H9 (cell line): ENCODE data around the gene ETV5. TPM values are rescaled to one million over a fixed set of nuclear protein-coding genes. Genes with fewer than 3 reads are reported as not detected.

Experiments used
- DNase-seq: peaks from one replicate; pipeline ENCODE4 v3.0.0-alpha.2; 2017
- H2AFZ ChIP-seq: one replicate; pipeline ENCODE4 v1.6.1; 2013; ENCODE audit warnings: mild to moderate bottlenecking, low read length, control low read depth, moderate library complexity
- H2AK5ac ChIP-seq: 2 replicates; pipeline ENCODE4 v1.6.1; 2013; ENCODE audit warnings: low read length, control low read depth, mixed read lengths; ENCODE audit not compliant: insufficient read length
- H2BK120ac ChIP-seq: one replicate; pipeline ENCODE4 v1.6.1; 2013; ENCODE audit warnings: low read depth, mild to moderate bottlenecking, low read length, control low read depth, inconsistent platforms; ENCODE audit not compliant: poor library complexity, severe bottlenecking
- H2BK12ac ChIP-seq: 2 replicates; pipeline ENCODE4 v1.6.1; 2013; ENCODE audit warnings: low read length, control low read depth, mixed read lengths, low read depth; ENCODE audit not compliant: insufficient read length
- H2BK15ac ChIP-seq: 2 replicates; pipeline ENCODE4 v1.6.1; 2013; ENCODE audit warnings: low read depth, low read length, control low read depth
- H2BK20ac ChIP-seq: one replicate; pipeline ENCODE4 v1.6.1; 2013; ENCODE audit warnings: low read depth, mild to moderate bottlenecking, low read length, control low read depth, inconsistent platforms; ENCODE audit not compliant: poor library complexity, severe bottlenecking
- H2BK5ac ChIP-seq: 2 replicates; pipeline ENCODE4 v1.6.1; 2013; ENCODE audit warnings: low read length, control low read depth, mixed read lengths; ENCODE audit not compliant: insufficient read length
- H3K14ac ChIP-seq: 2 replicates; pipeline ENCODE4 v1.6.1; 2013; ENCODE audit warnings: low read length, control low read depth; ENCODE audit not compliant: insufficient read depth
- H3K18ac ChIP-seq: 2 replicates; pipeline ENCODE4 v1.6.1; 2013; ENCODE audit warnings: low read depth, mild to moderate bottlenecking, mixed read lengths, low read length, control low read depth; ENCODE audit not compliant: insufficient read length
- H3K23ac ChIP-seq: 2 replicates; pipeline ENCODE4 v1.6.1; 2013; ENCODE audit warnings: low read length, control low read depth, mixed read lengths, low read depth; ENCODE audit not compliant: insufficient read length
- H3K23me2 ChIP-seq: 2 replicates; pipeline ENCODE4 v1.6.1; 2013; ENCODE audit warnings: low read depth, mild to moderate bottlenecking, mixed read lengths, low read length, control low read depth; ENCODE audit not compliant: insufficient read length, poor library complexity, severe bottlenecking
- H3K27ac ChIP-seq: 2 replicates; pipeline ENCODE4 v1.5.1; 2013; ENCODE audit warnings: low read length, control low read depth, mixed read lengths, low read depth; ENCODE audit not compliant: insufficient read length
- H3K27me3 ChIP-seq: 2 replicates; pipeline ENCODE4 v1.6.1; 2013; ENCODE audit warnings: low read length, control low read depth, inconsistent platforms; ENCODE audit not compliant: insufficient read depth
- H3K4ac ChIP-seq: 2 replicates; pipeline ENCODE4 v1.6.1; 2013; ENCODE audit warnings: low read depth, mild to moderate bottlenecking, control low read depth, inconsistent platforms, low read length, moderate library complexity
- H3K4me1 ChIP-seq: 2 replicates; pipeline ENCODE4 v1.6.1; 2013; ENCODE audit warnings: low read length, control low read depth, inconsistent platforms; ENCODE audit not compliant: insufficient read depth
- H3K4me2 ChIP-seq: 2 replicates; pipeline ENCODE4 v1.6.1; 2013; ENCODE audit warnings: low read length, control low read depth, mixed read lengths; ENCODE audit not compliant: insufficient read length, insufficient read depth
- H3K56ac ChIP-seq: 2 replicates; pipeline ENCODE4 v1.6.1; 2013; ENCODE audit warnings: low read depth, mild to moderate bottlenecking, mixed read lengths, low read length, control low read depth; ENCODE audit not compliant: insufficient read length
- H3K79me1 ChIP-seq: 2 replicates; pipeline ENCODE4 v1.6.1; 2013; ENCODE audit warnings: low read depth, mild to moderate bottlenecking, moderate library complexity, low read length, control low read depth, inconsistent platforms; ENCODE audit not compliant: insufficient read depth, poor library complexity, severe bottlenecking
- H3K79me2 ChIP-seq: 2 replicates; pipeline ENCODE4 v1.6.1; 2013; ENCODE audit warnings: low read length, control low read depth, inconsistent platforms; ENCODE audit not compliant: insufficient read depth
- H3K9ac ChIP-seq: 2 replicates; pipeline ENCODE4 v1.6.1; 2013; ENCODE audit warnings: low read length, control low read depth, mixed read lengths; ENCODE audit not compliant: insufficient read length; ENCODE audit errors: extremely low read depth
- H3K9me3 ChIP-seq: one replicate; pipeline ENCODE4 v1.6.1; 2013; ENCODE audit warnings: low read depth, low read length, inconsistent platforms; ENCODE audit not compliant: control insufficient read depth
- H3T11ph ChIP-seq: one replicate; pipeline ENCODE4 v1.6.1; 2013; ENCODE audit warnings: mild to moderate bottlenecking, low read length, control low read depth, inconsistent platforms
- H4K20me1 ChIP-seq: one replicate; pipeline ENCODE4 v1.6.1; 2013; ENCODE audit not compliant: control insufficient read depth, insufficient read length, insufficient read depth
- H4K5ac ChIP-seq: 2 replicates; pipeline ENCODE4 v1.6.1; 2013; ENCODE audit warnings: low read depth, mild to moderate bottlenecking, mixed read lengths, low read length, control low read depth; ENCODE audit not compliant: insufficient read length
- H4K8ac ChIP-seq: replicated peaks from 2 replicates; pipeline ENCODE4 v1.6.1; 2013; ENCODE audit warnings: low read length, control low read depth, mixed read lengths, low read depth; ENCODE audit not compliant: insufficient read length
- H4K91ac ChIP-seq: 2 replicates; pipeline ENCODE4 v1.6.1; 2013; ENCODE audit warnings: low read depth, mild to moderate bottlenecking, moderate library complexity, mixed read lengths, low read length, control low read depth; ENCODE audit not compliant: insufficient read length
- H3K27ac Mint-ChIP-seq, 3 experiments: 2 replicates in 2 of 3; 3 replicates in 1 of 3; pipeline ENCODE4 v1.8.0; 2020 to 2021; ENCODE audit warnings: mixed read lengths in 3 of 3, mild to moderate bottlenecking in 1 of 3, moderate library complexity in 1 of 3
- H3K27me3 Mint-ChIP-seq: 2 replicates; pipeline ENCODE4 v1.8.0; 2021; ENCODE audit warnings: low read depth, mild to moderate bottlenecking, moderate library complexity, mixed read lengths
- H3K36me3 Mint-ChIP-seq, 3 experiments: 2 replicates in 2 of 3; 3 replicates in 1 of 3; pipeline ENCODE4 v1.8.0; 2020 to 2021; ENCODE audit warnings: low read depth in 3 of 3, mixed read lengths in 3 of 3; ENCODE audit not compliant: insufficient read depth in 1 of 3
- H3K4me1 Mint-ChIP-seq, 2 experiments: 2 replicates each; pipeline ENCODE4 v1.8.0; 2020; ENCODE audit warnings: mixed read lengths in 2 of 2
- H3K4me3 Mint-ChIP-seq, 2 experiments: 2 replicates in 1 of 2; 3 replicates in 1 of 2; pipeline ENCODE4 v1.8.0; 2020 to 2021; ENCODE audit warnings: mild to moderate bottlenecking in 2 of 2, mixed read lengths in 2 of 2, moderate library complexity in 1 of 2
- H3K9me3 Mint-ChIP-seq, 2 experiments: 2 replicates in 1 of 2; 3 replicates in 1 of 2; pipeline ENCODE4 v1.8.0; 2020; ENCODE audit warnings: mild to moderate bottlenecking in 2 of 2, mixed read lengths in 2 of 2, moderate library complexity in 1 of 2
- CTCF ChIP-seq: fragments of 200-600 bp; sonication (generic); conservative IDR thresholded peaks from 3 replicates; pipeline ENCODE4 v1.8.0; 2021; ENCODE audit warnings: antibody characterized with exemption, mild to moderate bottlenecking
- WGBS: extraction: QIAGEN DNeasy Blood & Tissue Kit; methylation state at CpG from one replicate; pipeline ENCODE4 v1.1.7; 2013; ENCODE audit warnings: missing lambda C conversion rate, low lambda C conversion rate, mixed read lengths; ENCODE audit not compliant: insufficient read length; ENCODE audit errors: extremely low coverage; 5-methylcytosine and 5-hydroxymethylcytosine counted together
- total RNA-seq: library from RNA; stranded (reverse); gene quantifications from 2 replicates; pipeline ENCODE4 v1.2.1, GENCODE V29; 2021

Gene ETV5
- total RNA-seq, 1 experiment from 2014 or later = 7.7 TPM

DNA sequence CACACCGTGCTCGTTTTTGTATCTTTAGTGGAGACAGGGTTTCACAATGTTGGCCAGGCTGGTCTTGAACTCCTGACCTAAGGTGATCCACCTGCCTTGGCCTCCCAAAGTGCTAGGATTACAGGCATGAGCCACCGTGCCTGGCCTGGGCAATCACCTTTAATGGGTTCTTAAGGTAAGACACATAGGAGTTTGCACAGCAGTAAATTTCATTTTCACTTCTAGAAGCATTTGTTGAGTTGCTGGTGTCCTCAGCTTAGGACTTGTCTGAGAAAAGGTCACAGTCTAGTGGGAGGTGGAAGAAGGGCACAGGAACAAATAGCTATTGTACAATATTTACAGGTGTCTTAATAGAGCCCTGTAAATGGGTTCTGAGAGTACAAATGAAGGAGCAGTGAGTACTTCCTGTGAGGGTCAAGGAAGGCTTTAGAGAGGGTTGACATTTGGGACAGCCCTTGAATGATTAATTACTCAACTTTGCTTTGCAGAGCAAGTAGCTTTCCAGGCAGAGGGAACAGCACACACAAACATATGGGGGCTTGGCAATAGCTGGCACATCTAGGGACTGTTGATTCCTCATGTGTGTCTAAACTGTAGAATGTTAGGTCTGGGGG is 8.7 kb upstream of the ETV5 start:
- Mint-ChIP-seq H3K27me3 (peaks cover 90% of the 10 kb centered on the region), H3K27ac (peak overlapping the region in 1 of 3 experiments; percentile 24; a peak in 1 of 7 replicates), H3K4me1 (peaks cover 23 to 27% of the 10 kb centered on the region in 2 experiments), H3K9me3 (no peaks in the 10 kb centered on the region), H3K4me3 (no peak overlapping the region), H3K36me3 (no peaks in the 10 kb centered on the region)
- no peaks in the 10 kb centered on the region for H4K20me1 ChIP-seq
- H3K56ac ChIP-seq = no peak overlapping the region
- no peak for TF ChIP-seq CTCF
- no peak overlapping the region for H3K23ac ChIP-seq
- H2BK5ac ChIP-seq = no peak overlapping the region
- peaks cover 10% of the 10 kb centered on the region; the same call in 1 of the 2 replicates for H3K4me1 ChIP-seq
- H3T11ph ChIP-seq = no peak overlapping the region
- H4K5ac ChIP-seq = no peak overlapping the region
- no peak overlapping the region for H4K91ac ChIP-seq
- H3K4me2 ChIP-seq = no peak overlapping the region
- no peak overlapping the region for H2AFZ ChIP-seq
- H3K18ac ChIP-seq = no peak overlapping the region
- no peak overlapping the region for H3K9ac ChIP-seq
- no peaks in the 10 kb centered on the region for H3K9me3 ChIP-seq
- H3K4ac ChIP-seq = no peak overlapping the region
- no peak overlapping the region for H2BK15ac ChIP-seq
- no peak overlapping the region for H4K8ac ChIP-seq
- peaks cover 14% of the 10 kb centered on the region for H3K27me3 ChIP-seq
- H2BK20ac ChIP-seq = no peak overlapping the region
- H3K79me2 ChIP-seq = no peaks in the 10 kb centered on the region
- no peak for DNase-seq
- no peak overlapping the region for H2BK120ac ChIP-seq
- H3K27ac ChIP-seq = no peak overlapping the region
- no peaks in the 10 kb centered on the region for H3K79me1 ChIP-seq
- no CpG with 5 or more reads among the region's 3 CpGs for WGBS
- no peak overlapping the region for H2BK12ac ChIP-seq
- no peak overlapping the region for H3K14ac ChIP-seq
- H2AK5ac ChIP-seq = no peak overlapping the region
- no peaks in the 10 kb centered on the region for H3K23me2 ChIP-seq
